ENCODE data around the gene ZNF532.

DNA sequence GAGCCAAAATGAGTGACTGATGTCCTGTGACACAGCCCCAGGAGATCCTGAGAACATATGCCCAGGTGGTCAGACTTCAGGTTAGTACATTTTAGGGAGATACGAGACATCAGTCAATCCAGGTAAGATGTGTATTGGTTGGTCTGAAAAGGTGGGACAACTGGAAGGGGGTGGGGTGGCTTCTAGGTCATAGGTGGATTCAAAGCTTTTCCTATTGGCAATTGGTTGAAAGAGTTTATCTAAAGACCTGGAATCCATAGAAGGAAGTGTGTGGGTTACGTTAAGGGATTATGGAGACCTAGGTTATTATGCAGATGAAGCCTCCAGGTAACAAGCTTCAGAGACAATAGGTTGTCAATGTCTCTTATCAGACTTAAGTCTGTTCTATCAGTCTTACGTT lies 136.5 kb downstream of the ZNF532 start:
- TF ChIP-seq, protein P1, sequence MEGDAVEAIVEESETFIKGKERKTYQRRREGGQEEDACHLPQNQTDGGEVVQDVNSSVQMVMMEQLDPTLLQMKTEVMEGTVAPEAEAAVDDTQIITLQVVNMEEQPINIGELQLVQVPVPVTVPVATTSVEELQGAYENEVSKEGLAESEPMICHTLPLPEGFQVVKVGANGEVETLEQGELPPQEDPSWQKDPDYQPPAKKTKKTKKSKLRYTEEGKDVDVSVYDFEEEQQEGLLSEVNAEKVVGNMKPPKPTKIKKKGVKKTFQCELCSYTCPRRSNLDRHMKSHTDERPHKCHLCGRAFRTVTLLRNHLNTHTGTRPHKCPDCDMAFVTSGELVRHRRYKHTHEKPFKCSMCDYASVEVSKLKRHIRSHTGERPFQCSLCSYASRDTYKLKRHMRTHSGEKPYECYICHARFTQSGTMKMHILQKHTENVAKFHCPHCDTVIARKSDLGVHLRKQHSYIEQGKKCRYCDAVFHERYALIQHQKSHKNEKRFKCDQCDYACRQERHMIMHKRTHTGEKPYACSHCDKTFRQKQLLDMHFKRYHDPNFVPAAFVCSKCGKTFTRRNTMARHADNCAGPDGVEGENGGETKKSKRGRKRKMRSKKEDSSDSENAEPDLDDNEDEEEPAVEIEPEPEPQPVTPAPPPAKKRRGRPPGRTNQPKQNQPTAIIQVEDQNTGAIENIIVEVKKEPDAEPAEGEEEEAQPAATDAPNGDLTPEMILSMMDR (CRISPR knock-in tag; IDR thresholded peaks at IDR 0.05), result no peak
- TF ChIP-seq ZFP36 (IDR thresholded peaks at IDR 0.05; ENCODE audit: borderline replicate concordance, low read depth, low read length, partially characterized antibody) (no peak), FOXM1 (CRISPR knock-in tag; IDR thresholded peaks at IDR 0.05) (no peak), JUND (CRISPR knock-in tag; IDR thresholded peaks at IDR 0.05) (no peak), POLR2AphosphoS5 (IDR thresholded peaks at IDR 0.05; ENCODE audit: low read depth, low read length) (no peak), JUNB (CRISPR knock-in tag; IDR thresholded peaks at IDR 0.05; ENCODE audit: borderline replicate concordance) (no peak), SP140L (CRISPR knock-in tag; IDR thresholded peaks at IDR 0.05; ENCODE audit: borderline replicate concordance) (no peak), EZH2 (conservative IDR thresholded peaks at IDR 0.05; ENCODE audit: low read depth, low read length) (no peak), POLR2A (IDR thresholded peaks at IDR 0.05; ENCODE audit: insufficient read depth in 1 of 2, low read depth in 2 of 2, low read length in 2 of 2) (no peak), ZNF333 (CRISPR knock-in tag; IDR thresholded peaks at IDR 0.05; ENCODE audit: borderline replicate concordance) (no peak), KLF13 (CRISPR knock-in tag; IDR thresholded peaks at IDR 0.05) (no peak)
- TF ChIP-seq, protein P2, sequence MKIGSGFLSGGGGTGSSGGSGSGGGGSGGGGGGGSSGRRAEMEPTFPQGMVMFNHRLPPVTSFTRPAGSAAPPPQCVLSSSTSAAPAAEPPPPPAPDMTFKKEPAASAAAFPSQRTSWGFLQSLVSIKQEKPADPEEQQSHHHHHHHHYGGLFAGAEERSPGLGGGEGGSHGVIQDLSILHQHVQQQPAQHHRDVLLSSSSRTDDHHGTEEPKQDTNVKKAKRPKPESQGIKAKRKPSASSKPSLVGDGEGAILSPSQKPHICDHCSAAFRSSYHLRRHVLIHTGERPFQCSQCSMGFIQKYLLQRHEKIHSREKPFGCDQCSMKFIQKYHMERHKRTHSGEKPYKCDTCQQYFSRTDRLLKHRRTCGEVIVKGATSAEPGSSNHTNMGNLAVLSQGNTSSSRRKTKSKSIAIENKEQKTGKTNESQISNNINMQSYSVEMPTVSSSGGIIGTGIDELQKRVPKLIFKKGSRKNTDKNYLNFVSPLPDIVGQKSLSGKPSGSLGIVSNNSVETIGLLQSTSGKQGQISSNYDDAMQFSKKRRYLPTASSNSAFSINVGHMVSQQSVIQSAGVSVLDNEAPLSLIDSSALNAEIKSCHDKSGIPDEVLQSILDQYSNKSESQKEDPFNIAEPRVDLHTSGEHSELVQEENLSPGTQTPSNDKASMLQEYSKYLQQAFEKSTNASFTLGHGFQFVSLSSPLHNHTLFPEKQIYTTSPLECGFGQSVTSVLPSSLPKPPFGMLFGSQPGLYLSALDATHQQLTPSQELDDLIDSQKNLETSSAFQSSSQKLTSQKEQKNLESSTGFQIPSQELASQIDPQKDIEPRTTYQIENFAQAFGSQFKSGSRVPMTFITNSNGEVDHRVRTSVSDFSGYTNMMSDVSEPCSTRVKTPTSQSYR (CRISPR knock-in tag; IDR thresholded peaks at IDR 0.05; ENCODE audit: borderline replicate concordance), result no peak
- TF ChIP-seq, protein P3, sequence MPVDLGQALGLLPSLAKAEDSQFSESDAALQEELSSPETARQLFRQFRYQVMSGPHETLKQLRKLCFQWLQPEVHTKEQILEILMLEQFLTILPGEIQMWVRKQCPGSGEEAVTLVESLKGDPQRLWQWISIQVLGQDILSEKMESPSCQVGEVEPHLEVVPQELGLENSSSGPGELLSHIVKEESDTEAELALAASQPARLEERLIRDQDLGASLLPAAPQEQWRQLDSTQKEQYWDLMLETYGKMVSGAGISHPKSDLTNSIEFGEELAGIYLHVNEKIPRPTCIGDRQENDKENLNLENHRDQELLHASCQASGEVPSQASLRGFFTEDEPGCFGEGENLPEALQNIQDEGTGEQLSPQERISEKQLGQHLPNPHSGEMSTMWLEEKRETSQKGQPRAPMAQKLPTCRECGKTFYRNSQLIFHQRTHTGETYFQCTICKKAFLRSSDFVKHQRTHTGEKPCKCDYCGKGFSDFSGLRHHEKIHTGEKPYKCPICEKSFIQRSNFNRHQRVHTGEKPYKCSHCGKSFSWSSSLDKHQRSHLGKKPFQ (CRISPR knock-in tag; IDR thresholded peaks at IDR 0.05; ENCODE audit: insufficient replicate concordance), result no peak
